NB4 (cell line): ENCODE measurements around the gene RNF169.

Source experiments
- DNase-seq: peaks from one replicate; pipeline ENCODE4 v3.0.0; 2010; ENCODE audit warnings: low read depth
- H3K4me3 ChIP-seq: one replicate; pipeline ENCODE4 v1.5.1; 2011; ENCODE audit warnings: mild to moderate bottlenecking, low read depth, low read length, moderate library complexity
- CTCF ChIP-seq: IDR thresholded peaks from one replicate; pipeline ENCODE4 v1.5.1; 2012; ENCODE audit warnings: low read depth, low read length
- MAX ChIP-seq: IDR thresholded peaks from 2 replicates; pipeline ENCODE4 v1.6.1; 2011; ENCODE audit warnings: low read depth, low read length
- MYC ChIP-seq: IDR thresholded peaks from 2 replicates; pipeline ENCODE4 v1.6.1; 2011; ENCODE audit warnings: low read depth, low read length
- POLR2A ChIP-seq: IDR thresholded peaks from 2 replicates; pipeline ENCODE4 v1.6.1; 2011; ENCODE audit warnings: mild to moderate bottlenecking; ENCODE audit not compliant: insufficient read length; ENCODE audit errors: extremely low read depth

The RNF169 gene

GRCh38 chr11:74707602-74708510 is 40.8 kb upstream of the RNF169 start:
- no peak for DNase-seq
- no peak overlapping the region for H3K4me3 ChIP-seq
- TF ChIP-seq POLR2A (no peak), CTCF (no peak), MYC (no peak), MAX (no peak)

DNA sequence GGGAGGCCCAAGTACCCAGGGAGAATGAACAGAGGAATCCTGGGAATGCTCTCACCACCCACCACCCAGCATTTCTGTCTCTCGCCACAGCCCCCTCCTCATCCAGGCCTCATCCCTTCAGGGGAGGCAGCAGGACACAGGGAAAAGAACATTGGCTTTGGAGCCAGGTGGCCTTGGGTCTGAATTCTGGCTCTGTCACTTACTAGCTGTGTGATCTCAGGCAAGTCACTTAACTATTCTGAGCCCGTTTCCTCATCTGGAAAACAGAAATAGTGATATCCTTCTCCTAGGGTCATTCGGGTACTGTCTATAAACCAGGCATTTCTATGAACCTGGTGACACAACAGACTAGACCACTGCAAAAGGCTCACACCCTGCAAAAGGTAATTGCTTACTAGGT is 39.5 kb upstream of the RNF169 start:
- H3K4me3 ChIP-seq: no peak overlapping the region
- TF ChIP-seq CTCF: no peak
- no peak for TF ChIP-seq MAX
- TF ChIP-seq POLR2A: no peak
- no peak for TF ChIP-seq MYC
- no peak for DNase-seq

- DNase-seq: no peak
- no peak for TF ChIP-seq CTCF
- TF ChIP-seq MAX: no peak
- TF ChIP-seq POLR2A: no peak
- TF ChIP-seq MYC: no peak
- H3K4me3 ChIP-seq: no peak overlapping the region
Measured at GRCh38 chr11:74710281-74710938, 38.2 kb upstream of the RNF169 start.

- no peak for DNase-seq
- H3K4me3 ChIP-seq: no peak overlapping the region
- TF ChIP-seq MYC (no peak), MAX (no peak), POLR2A (no peak), CTCF (no peak)
Measured at GRCh38 chr11:74713686-74714085, 35.0 kb upstream of the RNF169 start.

DNA sequence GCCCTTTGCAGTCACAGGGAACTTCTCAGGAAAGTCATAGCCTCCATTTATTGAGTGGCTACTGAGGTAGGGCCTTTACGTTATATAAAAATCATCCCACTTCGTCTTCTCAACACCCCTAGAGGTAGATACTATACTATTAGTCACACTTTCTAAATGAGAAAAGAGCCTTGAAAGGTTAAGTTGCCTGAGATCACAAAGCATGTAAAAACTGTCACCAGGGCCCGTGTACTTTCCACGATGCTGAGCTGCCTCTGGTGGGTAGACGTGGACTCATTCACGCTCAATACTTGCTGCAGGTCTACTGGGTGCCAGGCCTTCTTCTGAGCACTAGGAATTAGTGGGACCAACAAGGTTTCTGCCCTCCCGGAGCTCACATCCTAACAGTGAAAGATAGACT is 33.7 kb upstream of the RNF169 start:
- DNase-seq: no peak
- TF ChIP-seq MYC (no peak), POLR2A (no peak), MAX (no peak)
- H3K4me3 ChIP-seq: no peak overlapping the region
